Mononuclear cell (primary cell): ENCODE data around the gene UBR3. TPM values are rescaled to one million over a fixed set of nuclear protein-coding genes. Genes with fewer than 3 reads are reported as not detected.
"Not testable (repeated sequence)": the region's sequence is repeated elsewhere in the genome, so short reads cannot be mapped to it uniquely, and the experiment has no call there.

ENCODE experiments used
- H3K27me3 ChIP-seq: 2 replicates; pipeline ENCODE4 v1.6.0; 2011; ENCODE audit warnings: low read length, control low read depth; ENCODE audit not compliant: insufficient read depth
- H3K4me1 ChIP-seq: 2 replicates; pipeline ENCODE4 v1.5.1; 2011; ENCODE audit warnings: mild to moderate bottlenecking, low read length, control low read depth; ENCODE audit not compliant: insufficient read depth
- H3K4me3 ChIP-seq: 2 replicates; pipeline ENCODE4 v1.5.1; 2011; ENCODE audit warnings: mild to moderate bottlenecking, low read length, moderate library complexity
- H3K9me3 ChIP-seq: 2 replicates; pipeline ENCODE4 v1.5.1; 2011; ENCODE audit warnings: low read depth, mild to moderate bottlenecking, control low read depth, low read length
- total RNA-seq: library from RNA; depleted of rRNA; stranded (reverse); fragments of >200 nt; gene quantifications from one replicate; pipeline ENCODE4 v1.2.3, GENCODE V29; 2012

Gene UBR3
- total RNA-seq, 1 donor, result 38.5 TPM

GRCh38 chr2:170119326-170119725, 292.1 kb downstream of the UBR3 start:
- H3K27me3 ChIP-seq, H3K9me3 ChIP-seq, H3K4me3 ChIP-seq, H3K4me1 ChIP-seq: not testable (repeated sequence)

- Histone ChIP-seq H3K4me3 (no peak overlapping the region), H3K4me1 (no peaks in the 10 kb centered on the region), H3K9me3 (no peaks in the 10 kb centered on the region), H3K27me3 (no peaks in the 10 kb centered on the region)
Observed at GRCh38 chr2:170121689-170122088, 294.4 kb downstream of the UBR3 start.

DNA sequence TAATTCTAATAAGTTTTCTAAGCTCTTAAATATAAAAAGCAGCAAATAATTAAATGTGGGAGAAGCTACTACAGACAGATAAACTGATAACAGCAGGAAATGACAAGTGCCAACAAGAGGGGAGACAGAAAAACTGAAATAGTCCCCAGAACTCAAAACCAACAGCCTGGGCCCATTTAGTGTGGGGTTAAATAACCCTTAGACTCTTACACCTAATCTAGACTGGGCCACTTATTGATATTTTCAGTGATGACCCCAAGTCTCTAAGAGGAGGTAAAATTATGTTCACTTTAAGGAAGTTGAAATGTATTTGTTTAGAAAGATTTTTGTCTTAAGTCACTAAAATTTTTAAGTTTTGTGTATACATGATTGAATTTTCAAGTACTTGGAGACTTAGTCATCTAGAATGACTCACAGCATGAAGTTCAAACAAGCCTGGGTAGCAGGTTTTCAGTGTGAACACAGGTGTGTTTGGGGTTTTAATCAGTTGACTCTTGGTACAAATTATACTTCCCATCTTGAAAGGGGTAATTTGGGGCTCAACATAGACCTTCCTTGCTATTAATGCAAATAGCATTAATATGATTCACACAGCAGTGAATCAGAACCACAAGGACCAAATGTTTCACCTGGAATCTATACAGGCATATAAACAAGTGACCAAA, 295.8 kb downstream of the UBR3 start:
- no peaks in the 10 kb centered on the region for H3K27me3 ChIP-seq
- no peaks in the 10 kb centered on the region for H3K4me1 ChIP-seq
- no peaks in the 10 kb centered on the region for H3K9me3 ChIP-seq
- no peak overlapping the region for H3K4me3 ChIP-seq

GRCh38 chr2:170123593-170123992, 296.3 kb downstream of the UBR3 start:
- Histone ChIP-seq H3K4me1 (no peaks in the 10 kb centered on the region), H3K4me3 (no peak overlapping the region), H3K9me3 (no peaks in the 10 kb centered on the region), H3K27me3 (no peaks in the 10 kb centered on the region)

DNA sequence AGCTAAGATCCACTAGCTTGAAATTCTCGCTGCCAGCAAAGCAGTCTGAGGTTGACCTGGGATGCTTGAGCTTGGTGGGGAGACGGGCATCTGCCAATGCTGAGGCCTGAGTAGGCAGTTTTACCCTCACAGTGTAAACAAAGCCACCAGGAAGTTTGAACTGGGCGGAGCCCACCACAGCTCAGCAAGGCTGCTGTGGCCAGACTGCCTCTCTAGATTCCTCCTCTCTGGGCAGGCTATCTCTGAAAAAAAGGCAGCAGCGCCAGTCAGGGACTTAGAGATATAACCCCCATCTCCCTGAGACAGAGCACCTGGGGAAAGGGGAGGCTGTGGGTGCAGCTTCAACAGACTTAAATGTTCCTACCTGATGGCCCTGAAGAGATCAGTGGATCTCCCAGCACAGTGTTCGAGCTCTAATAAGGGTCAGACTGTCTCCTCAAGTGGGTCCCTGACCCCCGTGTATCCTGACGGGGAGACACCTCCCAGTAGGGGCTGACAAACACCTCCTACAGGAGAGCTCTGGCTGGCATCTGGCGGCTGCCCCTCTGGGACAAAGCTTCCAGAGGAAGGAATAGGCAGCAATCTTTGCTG, 299.0 kb downstream of the UBR3 start:
- H3K4me1 ChIP-seq, H3K27me3 ChIP-seq, H3K4me3 ChIP-seq, H3K9me3 ChIP-seq: not testable (repeated sequence)

Other genes with a start within 250 kb of the UBR3 start
- 60.1 TPM for gene PPIG, start 243.1 kb upstream of the UBR3 start, total RNA-seq
- gene CFAP210, start 133.0 kb upstream of the UBR3 start, total RNA-seq, result 0.10 TPM
- gene PHOSPHO2, start 133.0 kb upstream of the UBR3 start, total RNA-seq, result 3.6 TPM
- gene KLHL23, start 93.6 kb upstream of the UBR3 start, total RNA-seq, result 0.42 TPM
- gene SSB, start 28.6 kb upstream of the UBR3 start, total RNA-seq, result 93.2 TPM
- 30.1 TPM for gene METTL5, start 2.5 kb upstream of the UBR3 start, total RNA-seq